Lower leg skin (tissue), 4 donors: ENCODE results near the gene GRIK2. TPM values are rescaled to one million over a fixed set of nuclear protein-coding genes. Genes with fewer than 3 reads are reported as not detected.

Source experiments
- DNase-seq, 2 donors: peaks; one replicate each; pipeline ENCODE4 v3.0.0-alpha.2; 2019; ENCODE audit warnings: low spot score in 2 of 2
- H3K4me3 ChIP-seq: fragments of 200-600 bp; sonication (generic); 2 replicates; pipeline ENCODE4 v1.5.1; 2017; ENCODE audit warnings: mild to moderate bottlenecking, low read depth; ENCODE audit not compliant: poor library complexity, severe bottlenecking
- POLR2A ChIP-seq, 2 donors: fragments of 450-650 bp; IDR thresholded peaks; one replicate each; pipeline ENCODE4 v1.6.1; 2016 to 2017; ENCODE audit warnings: antibody characterized with exemption in 2 of 2, mild to moderate bottlenecking in 1 of 2, moderate library complexity in 1 of 2
- WGBS, 2 donors: methylation state at CpG; one replicate each; pipeline ENCODE4 v1.1.5; 2018; 5-methylcytosine and 5-hydroxymethylcytosine counted together
- intact Hi-C: fragments of 100-400 bp; cut with DNase I; formaldehyde crosslinking; loops from one replicate; pipeline ENCODE4 v1.15.0; 2023; ENCODE audit warnings: low total_unique reads
- total RNA-seq, 4 donors: library from RNA; depleted of rRNA; stranded (reverse); fragments of >200 nt; gene quantifications; one replicate each; pipeline ENCODE4 v1.1.0, GENCODE V29; 2016
- TF ChIP-seq, protein P1 (sequence below), 3 donors: fragments of 450-650 bp; IDR thresholded peaks; one replicate each; pipeline ENCODE4 v1.5.1; 2016; ENCODE audit warnings: antibody characterized with exemption in 3 of 3, mild to moderate bottlenecking in 3 of 3, moderate library complexity in 2 of 3

The GRIK2 gene
- total RNA-seq, 4 donors from 2014 or later = 0.04 to 2.0 (median 0.60) TPM

DNA sequence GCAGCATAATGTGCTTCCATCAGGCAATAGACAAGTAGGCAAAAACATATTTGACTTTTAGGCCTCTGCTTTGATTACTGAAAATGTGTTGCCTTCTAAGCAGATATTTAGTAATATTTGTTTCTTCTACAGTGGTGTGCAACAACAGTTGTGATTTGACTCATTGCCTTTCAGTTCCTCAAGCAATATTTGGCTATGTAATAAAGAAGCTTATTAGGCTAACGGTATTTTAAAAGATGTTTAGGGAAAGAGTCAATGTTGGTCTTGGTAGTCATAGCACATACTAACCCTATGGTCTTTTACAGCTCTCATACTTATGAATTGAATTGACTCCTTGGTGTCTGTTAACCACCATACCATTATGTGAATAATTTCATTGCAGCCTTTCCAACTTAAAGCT, 124.1 kb downstream of the GRIK2 start:
- TF ChIP-seq, protein P1, sequence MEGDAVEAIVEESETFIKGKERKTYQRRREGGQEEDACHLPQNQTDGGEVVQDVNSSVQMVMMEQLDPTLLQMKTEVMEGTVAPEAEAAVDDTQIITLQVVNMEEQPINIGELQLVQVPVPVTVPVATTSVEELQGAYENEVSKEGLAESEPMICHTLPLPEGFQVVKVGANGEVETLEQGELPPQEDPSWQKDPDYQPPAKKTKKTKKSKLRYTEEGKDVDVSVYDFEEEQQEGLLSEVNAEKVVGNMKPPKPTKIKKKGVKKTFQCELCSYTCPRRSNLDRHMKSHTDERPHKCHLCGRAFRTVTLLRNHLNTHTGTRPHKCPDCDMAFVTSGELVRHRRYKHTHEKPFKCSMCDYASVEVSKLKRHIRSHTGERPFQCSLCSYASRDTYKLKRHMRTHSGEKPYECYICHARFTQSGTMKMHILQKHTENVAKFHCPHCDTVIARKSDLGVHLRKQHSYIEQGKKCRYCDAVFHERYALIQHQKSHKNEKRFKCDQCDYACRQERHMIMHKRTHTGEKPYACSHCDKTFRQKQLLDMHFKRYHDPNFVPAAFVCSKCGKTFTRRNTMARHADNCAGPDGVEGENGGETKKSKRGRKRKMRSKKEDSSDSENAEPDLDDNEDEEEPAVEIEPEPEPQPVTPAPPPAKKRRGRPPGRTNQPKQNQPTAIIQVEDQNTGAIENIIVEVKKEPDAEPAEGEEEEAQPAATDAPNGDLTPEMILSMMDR (IDR thresholded peaks at IDR 0.05) = no peak
- no peak for TF ChIP-seq POLR2A (IDR thresholded peaks at IDR 0.05)
- WGBS, 2 donors = 81 to 89% methylated on average over 1 of the region's 1 CpG
- no peak overlapping the region for H3K4me3 ChIP-seq
- intact Hi-C loops = no loop called here
- DNase-seq = no peak

DNA sequence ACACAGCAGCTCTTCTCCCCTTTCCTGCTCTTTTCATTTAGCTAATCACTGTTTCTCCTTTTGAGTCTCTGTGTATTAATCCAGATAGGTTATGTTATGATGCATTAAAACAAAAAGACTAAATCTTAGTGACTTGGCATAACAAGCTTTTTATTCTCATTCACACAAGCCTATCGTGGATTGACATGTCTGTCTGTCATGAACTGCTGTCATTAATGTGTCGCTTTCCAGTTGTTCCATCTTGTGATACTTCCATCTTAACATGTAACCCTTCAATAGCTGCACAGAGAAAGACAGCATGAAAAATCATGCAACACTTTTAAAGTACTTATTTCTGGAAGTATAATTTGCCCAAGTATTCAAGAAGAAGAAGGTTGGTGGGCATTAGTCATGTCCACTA, 128.7 kb downstream of the GRIK2 start:
- 79 to 84% methylated on average over 2 of the region's 2 CpGs for WGBS, 2 donors
- intact Hi-C loops = no loop called here
- H3K4me3 ChIP-seq = no peak overlapping the region
- no peak for DNase-seq
- no peak for TF ChIP-seq POLR2A (IDR thresholded peaks at IDR 0.05)
- TF ChIP-seq, protein P1 (IDR thresholded peaks at IDR 0.05) = no peak

DNA sequence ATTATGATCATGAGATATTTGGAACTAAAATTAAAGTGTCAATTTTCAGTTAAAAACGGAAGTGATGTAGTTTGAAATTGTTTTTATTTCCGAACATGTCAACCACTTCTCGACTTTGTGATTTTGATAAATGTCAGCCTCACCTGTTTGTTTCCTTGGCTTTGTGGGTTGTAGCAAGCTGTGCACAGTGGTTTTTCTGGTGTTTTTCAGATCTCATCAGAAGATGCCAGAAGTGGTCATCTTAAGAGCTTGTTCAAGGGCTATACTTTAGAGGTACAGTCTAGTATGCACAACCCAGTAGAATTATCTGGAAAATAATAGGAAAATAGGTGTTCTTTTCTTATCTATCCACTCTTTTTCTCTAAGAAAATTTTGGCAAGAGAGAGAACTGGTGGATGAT, 134.0 kb downstream of the GRIK2 start:
- TF ChIP-seq, protein P1 (IDR thresholded peaks at IDR 0.05) = no peak
- TF ChIP-seq POLR2A (IDR thresholded peaks at IDR 0.05) = no peak
- WGBS, 2 donors = 89 to 92% methylated on average over 3 of the region's 3 CpGs
- H3K4me3 ChIP-seq = no peak overlapping the region
- intact Hi-C loops = no loop called here
- no peak for DNase-seq

DNA sequence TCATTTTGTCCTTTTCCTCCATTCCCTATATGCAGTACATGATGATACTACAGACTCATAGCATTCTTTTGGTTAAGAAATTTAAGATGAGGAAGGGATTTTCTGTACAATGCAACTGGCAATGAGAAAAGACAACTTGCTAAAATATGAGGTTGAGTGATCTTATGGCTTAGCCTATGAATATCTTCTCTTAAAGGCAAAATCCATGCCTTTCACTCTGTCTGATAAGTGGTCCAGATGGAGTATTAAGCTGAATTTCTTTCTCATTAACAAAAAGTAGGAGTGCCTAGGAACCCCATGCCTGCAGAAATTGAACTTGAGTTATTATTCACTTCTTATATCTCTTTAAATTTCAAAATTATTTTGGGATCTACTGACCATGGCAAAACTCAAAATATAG, 135.3 kb downstream of the GRIK2 start:
- TF ChIP-seq, protein P1 (IDR thresholded peaks at IDR 0.05) = no peak
- no peak overlapping the region for H3K4me3 ChIP-seq
- intact Hi-C loops = no loop called here
- no peak for DNase-seq

DNA sequence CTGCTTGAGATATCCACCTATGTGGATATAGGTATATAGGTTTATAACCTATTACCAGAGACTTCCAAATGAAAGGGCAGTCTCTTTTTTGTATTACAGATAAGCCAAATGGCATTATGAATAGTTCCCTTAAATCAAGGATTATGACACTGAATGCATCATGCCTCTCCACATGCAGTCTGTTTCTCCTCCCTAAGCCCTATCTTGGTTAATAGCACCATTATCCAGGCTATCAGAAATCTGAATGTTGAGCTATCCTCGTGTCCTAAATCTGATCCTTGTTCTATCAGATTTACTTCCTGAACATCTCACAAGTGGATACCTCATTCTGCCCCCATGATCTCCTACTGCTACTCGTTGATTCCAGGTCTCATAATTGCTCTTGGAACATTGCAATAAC, 138.0 kb downstream of the GRIK2 start:
- TF ChIP-seq POLR2A (IDR thresholded peaks at IDR 0.05) = no peak
- TF ChIP-seq, protein P1 (IDR thresholded peaks at IDR 0.05) = no peak
- intact Hi-C loops = no loop called here
- 73 to 76% methylated on average over 2 of the region's 2 CpGs for WGBS, 2 donors
- DNase-seq = no peak
- H3K4me3 ChIP-seq = no peak overlapping the region

DNA sequence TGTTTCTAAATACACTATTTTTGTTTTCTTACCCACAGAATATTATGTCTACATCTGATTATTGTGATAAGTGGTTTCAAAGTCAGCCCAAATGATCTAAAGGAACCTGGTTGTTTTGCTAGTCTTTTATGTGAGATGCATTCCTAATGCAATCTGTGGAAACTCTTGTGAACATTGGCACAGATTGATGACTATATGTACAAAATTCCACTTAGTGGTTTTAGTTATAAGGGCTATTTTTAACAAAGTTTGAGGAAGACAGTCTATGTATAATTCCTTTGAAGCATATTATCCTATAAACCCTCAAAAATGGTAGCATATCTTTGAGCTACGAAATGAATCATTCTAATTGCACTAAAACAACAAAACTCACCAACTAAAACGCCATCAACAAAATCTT, 140.9 kb downstream of the GRIK2 start:
- intact Hi-C loops = no loop called here
- no peak for DNase-seq
- no peak for TF ChIP-seq POLR2A (IDR thresholded peaks at IDR 0.05)
- TF ChIP-seq, protein P1 (IDR thresholded peaks at IDR 0.05) = no peak
- H3K4me3 ChIP-seq = no peak overlapping the region
- 84 to 86% methylated on average over 2 of the region's 2 CpGs for WGBS, 2 donors
